Activated naive CD8-positive, alpha-beta T cell treated with anti-CD3 and anti-CD28 coated beads, Interleukin-2, amount 10 ng/mL, durations not matched to agents 7 days and 5 days (primary cell): ENCODE results near the gene NFATC3. TPM values are rescaled to one million over a fixed set of nuclear protein-coding genes. Genes with fewer than 3 reads are reported as not detected.
A peak's percentile ranks its signal among the peaks of the same experiment; 100 is the strongest.
"Not testable (repeated sequence)": the region's sequence is repeated elsewhere in the genome, so short reads cannot be mapped to it uniquely, and the experiment has no call there.

Source experiments
- ATAC-seq: fragments of 150-1000 bp; cut with Tn5 transposase; one replicate; pipeline ENCODE4 v1.10.0; 2021; ENCODE audit warnings: low read depth, moderate library complexity
- POLR2A ChIA-PET: fragments of 350-600 bp; sonication (Branson Sonifier 250); formaldehyde crosslinking; loops from one replicate; lab custom pipeline; 2021; ENCODE audit warnings: antibody characterized with exemption; lab: Charles Lee
- DNase-seq: peaks from one replicate; pipeline ENCODE4 v3.0.0; 2021
- H3K27ac Mint-ChIP-seq: one replicate; pipeline ENCODE4 v1.8.0; 2022; ENCODE audit warnings: mild to moderate bottlenecking, mixed read lengths
- H3K27me3 Mint-ChIP-seq: one replicate; pipeline ENCODE4 v1.8.0; 2022; ENCODE audit warnings: mild to moderate bottlenecking, moderate library complexity, mixed read lengths
- H3K36me3 Mint-ChIP-seq: one replicate; pipeline ENCODE4 v1.8.0; 2021; ENCODE audit warnings: mild to moderate bottlenecking, mixed read lengths
- H3K4me1 Mint-ChIP-seq: one replicate; pipeline ENCODE4 v1.8.0; 2021; ENCODE audit warnings: mixed read lengths
- H3K4me3 Mint-ChIP-seq: one replicate; pipeline ENCODE4 v1.8.0; 2022; ENCODE audit warnings: mild to moderate bottlenecking, moderate library complexity, mixed read lengths
- H3K9me3 Mint-ChIP-seq: one replicate; pipeline ENCODE4 v1.8.0; 2021; ENCODE audit warnings: mixed read lengths
- total RNA-seq, 2 experiments: library from RNA; stranded (reverse); gene quantifications; one replicate each; pipeline ENCODE4 v1.2.3, GENCODE V29; 2021

Gene NFATC3
- total RNA-seq, 2 experiments from 2014 or later = 132 to 139 TPM

GRCh38 chr16:68097088-68097487 lies 11.9 kb downstream of the NFATC3 start:
- Mint-ChIP-seq H3K36me3 (peaks cover 22% of the 10 kb centered on the region), H3K9me3 (no peaks in the 10 kb centered on the region), H3K4me1 (peaks cover 44% of the 10 kb centered on the region), H3K27me3 (no peaks in the 10 kb centered on the region), H3K27ac (peak overlapping the region; percentile 24), H3K4me3 (no peak overlapping the region)
- DNase-seq = no peak
- POLR2A ChIA-PET = no interaction called here
- no peak for ATAC-seq

- peaks cover 26% of the 10 kb centered on the region for H3K36me3 Mint-ChIP-seq
Observed at GRCh38 chr16:68097895-68098294, 12.7 kb downstream of the NFATC3 start.

GRCh38 chr16:68100488-68100887 lies 15.3 kb downstream of the NFATC3 start:
- Mint-ChIP-seq H3K9me3 (peaks cover 8% of the 10 kb centered on the region), H3K36me3 (peaks cover 45% of the 10 kb centered on the region), H3K4me1 (peaks cover 39% of the 10 kb centered on the region), H3K4me3 (no peak overlapping the region), H3K27ac (peak overlapping the region; percentile 70), H3K27me3 (no peaks in the 10 kb centered on the region)
- POLR2A ChIA-PET = no interaction called here
- no peak for ATAC-seq
- DNase-seq = no peak

More at GRCh38 chr16:68097895-68098294, 12.7 kb downstream of the NFATC3 start:
- POLR2A ChIA-PET = no interaction called here
- DNase-seq (no peak), ATAC-seq (no peak)
- Mint-ChIP-seq H3K9me3 (peaks cover 3% of the 10 kb centered on the region), H3K4me1 (peaks cover 47% of the 10 kb centered on the region), H3K27me3 (no peaks in the 10 kb centered on the region), H3K27ac (no peak overlapping the region), H3K4me3 (no peak overlapping the region)

GRCh38 chr16:68105611-68106010 lies 20.4 kb downstream of the NFATC3 start:
- Mint-ChIP-seq H3K4me3 (no peak overlapping the region), H3K9me3 (peaks cover 26% of the 10 kb centered on the region), H3K27me3 (no peaks in the 10 kb centered on the region), H3K4me1 (peaks cover 45% of the 10 kb centered on the region), H3K27ac (no peak overlapping the region), H3K36me3 (peaks cover 66% of the 10 kb centered on the region)
- no peak for DNase-seq
- POLR2A ChIA-PET = interaction anchor here (0.7 kb wide), 1 partner anchor 58 kb away, joined by 3 read pairs; no protein-coding TSS in a partner anchor
- no peak for ATAC-seq

- Mint-ChIP-seq H3K4me1 (peaks cover 45% of the 10 kb centered on the region), H3K36me3 (peaks cover 71% of the 10 kb centered on the region), H3K9me3 (peaks cover 30% of the 10 kb centered on the region)
- H3K4me3 Mint-ChIP-seq, ATAC-seq, H3K27me3 Mint-ChIP-seq, H3K27ac Mint-ChIP-seq, POLR2A ChIA-PET, DNase-seq: not testable (repeated sequence)
Observed at GRCh38 chr16:68107230-68107928, 22.2 kb downstream of the NFATC3 start.

- H3K27ac Mint-ChIP-seq, H3K27me3 Mint-ChIP-seq, ATAC-seq, DNase-seq, H3K4me3 Mint-ChIP-seq: not testable (repeated sequence)
- POLR2A ChIA-PET = interaction anchor here (1.2 kb wide), 1 partner anchor 24 kb away, joined by 4 read pairs; the partner anchor contains the start of gene NFATC3
- peaks cover 64% of the 10 kb centered on the region for H3K36me3 Mint-ChIP-seq
- H3K4me1 Mint-ChIP-seq = peaks cover 52% of the 10 kb centered on the region
- peaks cover 33% of the 10 kb centered on the region for H3K9me3 Mint-ChIP-seq
Observed at GRCh38 chr16:68109156-68109555, 24.0 kb downstream of the NFATC3 start.

GRCh38 chr16:68110611-68111010 lies 25.4 kb downstream of the NFATC3 start:
- peaks cover 49% of the 10 kb centered on the region for H3K36me3 Mint-ChIP-seq
- POLR2A ChIA-PET, H3K4me3 Mint-ChIP-seq: not testable (repeated sequence)

GRCh38 chr16:68111379-68111778 lies 26.2 kb downstream of the NFATC3 start:
- H3K4me3 Mint-ChIP-seq = no peak overlapping the region
- no peak overlapping the region for H3K27ac Mint-ChIP-seq
- peaks cover 26% of the 10 kb centered on the region for H3K9me3 Mint-ChIP-seq
- H3K27me3 Mint-ChIP-seq = no peaks in the 10 kb centered on the region
- DNase-seq (no peak), ATAC-seq (no peak)
- H3K36me3 Mint-ChIP-seq = peaks cover 47% of the 10 kb centered on the region
- H3K4me1 Mint-ChIP-seq = peaks cover 48% of the 10 kb centered on the region
- POLR2A ChIA-PET = no interaction called here

More at GRCh38 chr16:68110611-68111010, 25.4 kb downstream of the NFATC3 start:
- not testable (repeated sequence) for DNase-seq, H3K27me3 Mint-ChIP-seq, ATAC-seq
- peaks cover 26% of the 10 kb centered on the region for H3K9me3 Mint-ChIP-seq
- H3K4me1 Mint-ChIP-seq = peaks cover 49% of the 10 kb centered on the region
- peak overlapping the region; percentile 9 for H3K27ac Mint-ChIP-seq

- H3K27me3 Mint-ChIP-seq = no peaks in the 10 kb centered on the region
- ATAC-seq (no peak), DNase-seq (no peak)
- POLR2A ChIA-PET = no interaction called here
- peak overlapping the region; percentile 39 for H3K4me3 Mint-ChIP-seq
- H3K27ac Mint-ChIP-seq = no peak overlapping the region
- H3K36me3 Mint-ChIP-seq = peaks cover 38% of the 10 kb centered on the region
- H3K9me3 Mint-ChIP-seq = peaks cover 21% of the 10 kb centered on the region
- peaks cover 49% of the 10 kb centered on the region for H3K4me1 Mint-ChIP-seq
Observed at GRCh38 chr16:68113059-68113761, 28.0 kb downstream of the NFATC3 start.

GRCh38 chr16:68113765-68114240 lies 28.6 kb downstream of the NFATC3 start:
- no peak overlapping the region for H3K27ac Mint-ChIP-seq
- no peak for ATAC-seq

GRCh38 chr16:68114939-68115338 lies 29.8 kb downstream of the NFATC3 start:
- Mint-ChIP-seq H3K4me1 (peaks cover 50% of the 10 kb centered on the region), H3K9me3 (peaks cover 11% of the 10 kb centered on the region), H3K36me3 (peaks cover 30% of the 10 kb centered on the region)
- POLR2A ChIA-PET, H3K27me3 Mint-ChIP-seq, H3K4me3 Mint-ChIP-seq, ATAC-seq, H3K27ac Mint-ChIP-seq, DNase-seq: not testable (repeated sequence)

More at GRCh38 chr16:68113765-68114240, 28.6 kb downstream of the NFATC3 start:
- Mint-ChIP-seq H3K4me1 (peaks cover 47% of the 10 kb centered on the region), H3K4me3 (no peak overlapping the region), H3K27me3 (no peaks in the 10 kb centered on the region), H3K9me3 (peaks cover 18% of the 10 kb centered on the region), H3K36me3 (peaks cover 35% of the 10 kb centered on the region)
- POLR2A ChIA-PET = no interaction called here
- DNase-seq = no peak

GRCh38 chr16:68115851-68116250 lies 30.7 kb downstream of the NFATC3 start:
- Mint-ChIP-seq H3K9me3 (peaks cover 8% of the 10 kb centered on the region), H3K4me3 (no peak overlapping the region)

GRCh38 chr16:68116256-68116867 lies 31.2 kb downstream of the NFATC3 start:
- DNase-seq (no peak), ATAC-seq (no peak)
- no peak overlapping the region for H3K27ac Mint-ChIP-seq
- H3K4me3 Mint-ChIP-seq = no peak overlapping the region
- peaks cover 20% of the 10 kb centered on the region for H3K36me3 Mint-ChIP-seq
- H3K27me3 Mint-ChIP-seq = no peaks in the 10 kb centered on the region
- peaks cover 46% of the 10 kb centered on the region for H3K4me1 Mint-ChIP-seq
- POLR2A ChIA-PET = no interaction called here
- H3K9me3 Mint-ChIP-seq = peaks cover 6% of the 10 kb centered on the region

More at GRCh38 chr16:68115851-68116250, 30.7 kb downstream of the NFATC3 start:
- no peak for DNase-seq
- POLR2A ChIA-PET = no interaction called here
- H3K27me3 Mint-ChIP-seq = no peaks in the 10 kb centered on the region
- peaks cover 25% of the 10 kb centered on the region for H3K36me3 Mint-ChIP-seq
- no peak for ATAC-seq
- peaks cover 50% of the 10 kb centered on the region for H3K4me1 Mint-ChIP-seq
- no peak overlapping the region for H3K27ac Mint-ChIP-seq
